ENCODE data around the gene LENG8.

LENG8 gene

DNA sequence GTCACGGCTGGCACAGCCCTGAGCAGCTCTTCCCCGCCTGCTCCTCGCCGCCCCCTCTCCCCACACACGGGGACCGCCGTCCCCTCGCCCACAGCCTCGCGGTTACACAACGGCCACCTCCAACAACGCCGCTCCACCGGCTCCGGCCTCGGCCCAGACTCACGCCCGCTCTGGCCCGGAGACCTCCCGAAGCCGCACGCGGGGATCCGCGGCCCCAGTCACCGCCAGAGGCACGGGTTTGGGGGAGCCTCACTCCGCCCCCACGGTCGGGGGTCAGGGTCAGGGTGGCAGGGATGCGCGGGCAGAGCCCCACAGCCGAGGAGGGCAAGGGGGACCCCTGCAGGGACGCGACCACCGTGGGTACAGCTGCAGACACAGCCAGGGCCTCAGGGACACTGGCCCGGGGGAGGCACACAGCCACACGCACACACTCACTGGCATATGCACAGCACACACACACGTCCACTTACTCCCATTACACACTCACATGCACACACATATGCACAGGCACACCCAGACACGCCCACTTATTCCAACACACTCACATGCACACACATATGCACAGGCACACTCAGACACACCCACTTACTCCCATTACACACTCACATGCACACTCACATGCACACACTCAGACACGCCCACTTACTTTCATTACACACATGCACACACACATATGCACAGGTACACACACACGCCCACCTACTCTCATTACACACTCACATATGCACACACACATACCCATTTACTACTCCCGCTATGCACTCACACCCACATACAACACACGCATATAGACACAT lies 32.1 kb upstream of the LENG8 start:
- Histone ChIP-seq H3K9ac (ENCODE audit: low read depth, low read length) (peak overlapping the region; percentile 37), H3K4me1 (ENCODE audit: control insufficient read depth, insufficient read depth, low read length) (peaks cover 16% of the 10 kb centered on the region), H3K4me3 (ENCODE audit: low read depth, low read length) (peak overlapping the region; percentile 71), H3K9me3 (ENCODE audit: control insufficient read depth, insufficient read depth, low read length) (peaks cover 7% of the 10 kb centered on the region), H3K36me3 (ENCODE audit: control insufficient read depth, insufficient read depth, low read length) (peaks cover 6% of the 10 kb centered on the region), H3K27me3 (ENCODE audit: control insufficient read depth, insufficient read depth, low read length) (peaks cover 23% of the 10 kb centered on the region)

GRCh38 chr19:54418030-54418929 lies 30.7 kb upstream of the LENG8 start:
- Histone ChIP-seq H3K9ac (ENCODE audit: low read depth, low read length) (no peak overlapping the region), H3K36me3 (ENCODE audit: control insufficient read depth, insufficient read depth, low read length) (peaks cover 7% of the 10 kb centered on the region), H3K9me3 (ENCODE audit: control insufficient read depth, insufficient read depth, low read length) (peaks cover 7% of the 10 kb centered on the region), H3K4me1 (ENCODE audit: control insufficient read depth, insufficient read depth, low read length) (peaks cover 21% of the 10 kb centered on the region), H3K4me3 (ENCODE audit: low read depth, low read length) (no peak overlapping the region), H3K27me3 (ENCODE audit: control insufficient read depth, insufficient read depth, low read length) (peaks cover 18% of the 10 kb centered on the region)

DNA sequence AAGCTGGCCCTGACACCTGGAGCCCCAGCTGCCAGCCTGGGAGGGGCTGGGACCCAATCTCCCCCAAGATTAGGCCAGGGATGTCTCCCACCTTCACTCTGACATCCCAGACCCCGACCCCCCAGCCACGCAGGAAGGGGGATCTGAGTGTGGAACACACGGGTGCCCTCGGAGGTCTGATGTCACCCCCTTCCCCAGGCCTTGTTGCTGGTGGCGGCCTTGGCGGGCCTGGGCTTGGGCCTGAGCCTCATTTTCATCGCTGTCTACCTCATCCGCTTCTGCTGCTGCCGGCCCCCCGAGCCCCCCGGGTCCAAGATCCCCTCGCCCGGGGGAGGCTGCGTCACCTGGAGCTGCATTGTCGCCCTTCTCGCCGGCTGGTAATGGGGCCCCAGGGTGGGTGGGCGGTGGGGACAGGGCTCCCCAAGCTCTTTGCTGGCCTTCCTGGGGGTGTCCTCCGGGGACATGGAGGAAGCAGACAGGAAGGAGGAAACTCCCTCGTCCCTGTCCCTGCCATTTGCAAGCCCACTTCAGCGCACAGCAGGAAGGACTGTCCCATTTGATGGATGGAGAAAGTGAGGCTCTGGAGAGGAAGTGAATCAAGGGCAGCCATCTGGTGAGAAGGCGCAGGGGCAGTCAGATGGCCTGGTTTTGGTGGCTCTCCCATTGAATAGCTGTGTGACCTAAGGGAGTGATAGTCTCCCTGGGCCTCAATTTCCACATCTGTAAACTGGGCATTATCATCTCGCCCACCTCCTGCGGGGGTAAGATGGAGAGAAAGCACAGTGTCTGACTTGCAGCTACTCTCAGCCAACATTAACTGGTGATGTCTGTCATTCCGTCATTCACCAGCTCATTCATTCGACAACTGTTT lies 29.8 kb upstream of the LENG8 start:
- H3K9ac ChIP-seq (ENCODE audit: low read depth, low read length) = no peak overlapping the region
- H3K36me3 ChIP-seq (ENCODE audit: control insufficient read depth, insufficient read depth, low read length) = peaks cover 7% of the 10 kb centered on the region
- no peak overlapping the region for H3K4me3 ChIP-seq (ENCODE audit: low read depth, low read length)
- H3K27me3 ChIP-seq (ENCODE audit: control insufficient read depth, insufficient read depth, low read length) = peaks cover 13% of the 10 kb centered on the region
- peaks cover 6% of the 10 kb centered on the region for H3K9me3 ChIP-seq (ENCODE audit: control insufficient read depth, insufficient read depth, low read length)
- H3K4me1 ChIP-seq (ENCODE audit: control insufficient read depth, insufficient read depth, low read length) = peaks cover 21% of the 10 kb centered on the region

DNA sequence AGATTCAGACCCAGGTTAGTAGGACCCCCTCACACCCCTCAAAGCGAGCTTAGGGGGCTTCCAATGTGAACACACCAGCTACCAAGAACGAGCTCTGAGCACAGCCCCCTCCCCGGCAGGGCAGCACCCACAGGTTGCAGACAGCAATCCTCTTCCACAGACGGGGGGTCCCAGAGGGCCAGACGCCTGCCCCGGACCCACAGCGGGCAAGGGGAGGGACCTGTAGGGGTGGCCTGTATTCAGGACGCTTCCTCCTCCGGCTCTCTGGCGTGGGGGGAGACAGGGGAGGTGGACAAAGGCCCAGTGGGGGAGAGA lies 29.0 kb upstream of the LENG8 start:
- H3K4me3 ChIP-seq (ENCODE audit: low read depth, low read length) = peak overlapping the region; percentile 32
- peaks cover 4% of the 10 kb centered on the region for H3K27me3 ChIP-seq (ENCODE audit: control insufficient read depth, insufficient read depth, low read length)
- peaks cover 13% of the 10 kb centered on the region for H3K36me3 ChIP-seq (ENCODE audit: control insufficient read depth, insufficient read depth, low read length)
- no peak overlapping the region for H3K9ac ChIP-seq (ENCODE audit: low read depth, low read length)
- H3K4me1 ChIP-seq (ENCODE audit: control insufficient read depth, insufficient read depth, low read length) = peaks cover 21% of the 10 kb centered on the region
- H3K9me3 ChIP-seq (ENCODE audit: control insufficient read depth, insufficient read depth, low read length) = no peaks in the 10 kb centered on the region

DNA sequence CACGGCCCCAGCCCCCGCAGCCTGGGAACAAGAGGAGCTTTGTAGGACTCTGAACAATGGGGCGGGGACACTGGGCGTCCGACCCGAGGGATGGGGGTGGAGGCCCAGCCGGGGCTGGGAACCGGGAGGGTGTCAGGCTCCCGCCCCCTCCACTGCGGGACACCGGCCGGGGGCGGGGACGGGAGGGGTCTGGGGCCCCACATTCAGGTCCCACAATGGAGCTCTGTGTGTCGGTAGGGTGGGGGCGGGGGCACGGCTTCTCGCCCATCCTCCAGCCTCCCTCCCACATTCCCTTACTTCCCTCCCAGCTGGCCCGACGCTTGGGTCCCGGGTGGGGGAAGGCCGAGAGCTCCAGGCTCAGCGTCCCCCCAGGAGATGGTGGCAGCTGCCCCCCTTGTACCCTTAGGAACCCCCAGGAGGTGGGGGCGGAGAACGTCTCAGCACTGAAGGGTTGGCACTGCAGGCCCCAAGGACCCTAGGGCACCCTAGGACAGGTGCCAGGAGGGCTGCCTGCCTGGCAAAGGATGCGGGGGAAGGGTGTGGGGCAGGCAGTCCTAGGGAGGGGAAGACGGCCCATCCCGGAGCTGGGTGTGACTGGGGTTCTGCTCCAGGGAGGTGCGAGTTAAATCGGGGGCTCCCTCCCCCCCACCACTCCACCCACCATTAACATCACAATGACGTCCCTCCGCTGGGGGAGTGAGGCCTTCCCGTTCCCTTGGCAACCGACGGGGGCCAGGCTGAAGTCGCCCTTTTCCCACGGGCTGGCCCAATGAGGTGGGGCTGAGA lies 28.4 kb upstream of the LENG8 start:
- no peak overlapping the region for H3K9ac ChIP-seq (ENCODE audit: low read depth, low read length)
- peaks cover 21% of the 10 kb centered on the region for H3K4me1 ChIP-seq (ENCODE audit: control insufficient read depth, insufficient read depth, low read length)
- no peaks in the 10 kb centered on the region for H3K9me3 ChIP-seq (ENCODE audit: control insufficient read depth, insufficient read depth, low read length)
- H3K36me3 ChIP-seq (ENCODE audit: control insufficient read depth, insufficient read depth, low read length) = peaks cover 14% of the 10 kb centered on the region
- peaks cover 4% of the 10 kb centered on the region for H3K27me3 ChIP-seq (ENCODE audit: control insufficient read depth, insufficient read depth, low read length)
- H3K4me3 ChIP-seq (ENCODE audit: low read depth, low read length) = peak overlapping the region; percentile 66

DNA sequence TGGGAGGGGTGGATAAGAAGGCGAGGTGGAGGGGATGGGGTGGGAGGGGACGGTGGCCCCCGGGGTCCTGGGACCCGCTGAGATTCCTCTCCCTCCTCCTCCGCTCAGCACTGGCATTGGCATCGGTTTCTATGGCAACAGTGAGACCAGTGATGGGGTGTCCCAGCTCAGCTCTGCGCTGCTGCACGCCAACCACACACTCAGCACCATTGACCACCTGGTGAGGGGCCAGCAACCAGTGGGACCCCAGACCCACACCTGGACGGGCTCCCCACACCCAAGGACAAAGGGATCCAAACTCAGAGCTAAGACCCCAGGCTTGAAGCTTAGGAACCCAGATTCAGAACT lies 27.9 kb upstream of the LENG8 start:
- no peaks in the 10 kb centered on the region for H3K9me3 ChIP-seq (ENCODE audit: control insufficient read depth, insufficient read depth, low read length)
- H3K4me1 ChIP-seq (ENCODE audit: control insufficient read depth, insufficient read depth, low read length) = peaks cover 21% of the 10 kb centered on the region
- H3K27me3 ChIP-seq (ENCODE audit: control insufficient read depth, insufficient read depth, low read length) = peaks cover under 1% of the 10 kb centered on the region
- no peak overlapping the region for H3K9ac ChIP-seq (ENCODE audit: low read depth, low read length)
- H3K36me3 ChIP-seq (ENCODE audit: control insufficient read depth, insufficient read depth, low read length) = peaks cover 14% of the 10 kb centered on the region
- H3K4me3 ChIP-seq (ENCODE audit: low read depth, low read length) = peak overlapping the region; percentile 41

- peaks cover 21% of the 10 kb centered on the region for H3K4me1 ChIP-seq (ENCODE audit: control insufficient read depth, insufficient read depth, low read length)
- peak overlapping the region; percentile 41 for H3K4me3 ChIP-seq (ENCODE audit: low read depth, low read length)
- no peaks in the 10 kb centered on the region for H3K9me3 ChIP-seq (ENCODE audit: control insufficient read depth, insufficient read depth, low read length)
- H3K9ac ChIP-seq (ENCODE audit: low read depth, low read length) = no peak overlapping the region
- peaks cover 14% of the 10 kb centered on the region for H3K36me3 ChIP-seq (ENCODE audit: control insufficient read depth, insufficient read depth, low read length)
- no peaks in the 10 kb centered on the region for H3K27me3 ChIP-seq (ENCODE audit: control insufficient read depth, insufficient read depth, low read length)
Observed at GRCh38 chr19:54421521-54421920, 27.5 kb upstream of the LENG8 start.

GRCh38 chr19:54422136-54422535 lies 26.9 kb upstream of the LENG8 start:
- no peak overlapping the region for H3K9ac ChIP-seq (ENCODE audit: low read depth, low read length)
- no peaks in the 10 kb centered on the region for H3K27me3 ChIP-seq (ENCODE audit: control insufficient read depth, insufficient read depth, low read length)

GRCh38 chr19:54424201-54424600 lies 24.8 kb upstream of the LENG8 start:
- Histone ChIP-seq H3K27me3 (ENCODE audit: control insufficient read depth, insufficient read depth, low read length) (no peaks in the 10 kb centered on the region), H3K36me3 (ENCODE audit: control insufficient read depth, insufficient read depth, low read length) (peaks cover 16% of the 10 kb centered on the region), H3K9ac (ENCODE audit: low read depth, low read length) (no peak overlapping the region), H3K4me3 (ENCODE audit: low read depth, low read length) (no peak overlapping the region), H3K4me1 (ENCODE audit: control insufficient read depth, insufficient read depth, low read length) (peaks cover 20% of the 10 kb centered on the region), H3K9me3 (ENCODE audit: control insufficient read depth, insufficient read depth, low read length) (no peaks in the 10 kb centered on the region)

More at GRCh38 chr19:54422136-54422535, 26.9 kb upstream of the LENG8 start:
- Histone ChIP-seq H3K4me3 (ENCODE audit: low read depth, low read length) (no peak overlapping the region), H3K4me1 (ENCODE audit: control insufficient read depth, insufficient read depth, low read length) (peaks cover 21% of the 10 kb centered on the region), H3K36me3 (ENCODE audit: control insufficient read depth, insufficient read depth, low read length) (peaks cover 16% of the 10 kb centered on the region), H3K9me3 (ENCODE audit: control insufficient read depth, insufficient read depth, low read length) (no peaks in the 10 kb centered on the region)

DNA sequence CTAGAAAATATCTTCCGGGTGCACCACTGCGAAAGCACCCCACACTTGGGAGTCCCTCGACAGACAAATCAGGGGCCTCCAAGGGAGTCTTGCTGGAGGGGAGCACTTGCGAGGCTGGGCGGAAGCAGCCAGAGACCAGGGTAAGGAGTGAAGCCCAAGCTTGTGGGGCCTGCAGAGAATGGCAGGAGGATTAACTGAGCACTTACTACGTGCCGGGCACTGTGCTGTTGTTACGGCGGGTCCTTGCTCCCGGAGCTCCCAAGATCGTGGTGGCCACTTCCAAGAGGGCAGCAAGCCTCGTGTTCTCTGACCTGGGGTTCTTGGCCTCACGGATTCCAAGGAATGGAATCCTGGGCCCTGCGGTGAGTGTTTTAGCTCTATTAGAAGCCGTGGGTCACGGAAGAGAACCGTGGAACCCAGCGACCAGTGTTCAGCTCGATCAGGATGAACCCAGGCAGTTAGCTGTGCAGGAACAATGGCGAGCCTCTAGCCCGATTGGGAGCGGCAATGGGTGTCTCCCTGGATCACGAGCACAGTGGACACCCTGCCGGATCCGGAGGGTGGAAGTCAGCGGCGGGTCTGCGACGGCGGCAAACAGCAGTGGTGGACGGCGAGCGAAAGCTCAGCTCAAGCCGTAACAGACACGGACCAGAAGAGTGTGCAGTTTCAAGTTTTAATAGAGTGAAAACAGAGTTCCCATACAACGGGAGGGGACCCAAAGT lies 24.2 kb upstream of the LENG8 start:
- H3K36me3 ChIP-seq (ENCODE audit: control insufficient read depth, insufficient read depth, low read length) = peaks cover 16% of the 10 kb centered on the region
- H3K4me3 ChIP-seq (ENCODE audit: low read depth, low read length) = no peak overlapping the region
- peaks cover 15% of the 10 kb centered on the region for H3K4me1 ChIP-seq (ENCODE audit: control insufficient read depth, insufficient read depth, low read length)
- H3K9me3 ChIP-seq (ENCODE audit: control insufficient read depth, insufficient read depth, low read length) = no peaks in the 10 kb centered on the region
- H3K27me3 ChIP-seq (ENCODE audit: control insufficient read depth, insufficient read depth, low read length) = no peaks in the 10 kb centered on the region
- H3K9ac ChIP-seq (ENCODE audit: low read depth, low read length) = no peak overlapping the region
